Fibroblast of mammary gland (primary cell): ENCODE data around the gene PSMB3.

Experiments
- DNase-seq: peaks from one replicate; pipeline ENCODE4 v3.0.0-alpha.2; 2010; ENCODE audit warnings: low read depth
- H3K4me3 ChIP-seq: 2 replicates; pipeline ENCODE4 v1.5.1; 2011; ENCODE audit warnings: low read depth, mild to moderate bottlenecking, low read length, moderate library complexity; ENCODE audit not compliant: control insufficient read depth
- CTCF ChIP-seq: conservative IDR thresholded peaks from 2 replicates; pipeline ENCODE4 v1.5.1; 2011; ENCODE audit warnings: low read depth, low read length, inconsistent platforms; ENCODE audit not compliant: control insufficient read depth, insufficient read depth

Gene PSMB3

DNA sequence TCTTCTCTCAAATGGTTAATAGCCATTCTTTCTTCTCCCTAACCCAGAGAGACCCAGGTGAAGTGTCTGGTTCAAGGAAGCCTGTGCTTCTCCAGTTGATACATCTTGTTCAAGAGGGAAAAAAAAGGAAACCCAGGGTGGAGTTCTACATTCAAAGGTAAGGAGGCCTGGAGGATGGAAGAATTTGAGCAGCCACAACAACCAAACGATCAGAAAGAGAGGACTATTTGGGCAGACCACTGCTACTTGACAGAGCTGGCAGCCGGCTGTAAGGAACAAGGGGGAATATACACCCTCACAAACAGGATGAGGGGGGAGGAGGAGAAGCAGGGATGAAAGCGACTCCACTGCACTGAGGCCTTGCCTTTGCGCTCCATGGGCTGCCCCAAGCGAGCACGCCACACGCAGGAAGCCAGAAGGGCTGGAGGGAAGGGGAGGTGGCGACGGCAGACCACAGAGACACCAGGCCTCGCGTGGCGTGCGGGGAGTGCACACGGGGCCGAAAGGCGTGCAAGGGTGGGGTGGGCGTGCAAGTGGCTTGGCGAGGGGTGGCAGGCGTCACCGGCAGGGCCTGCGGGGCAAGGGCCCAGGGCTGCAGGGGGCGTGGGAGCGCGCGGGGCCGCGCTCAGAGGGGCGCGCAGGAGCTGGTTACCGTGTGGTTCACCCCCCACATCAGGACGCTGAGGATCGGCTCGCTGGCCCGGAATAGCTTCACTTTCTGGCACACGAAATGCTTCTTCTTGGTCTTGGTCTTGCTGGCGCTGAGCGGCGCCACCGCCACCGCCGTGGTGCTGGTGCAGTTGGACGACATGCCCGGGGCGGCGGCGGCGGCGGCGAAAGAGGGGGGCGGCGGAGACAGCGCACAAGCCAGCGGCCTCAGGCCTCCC, 46.3 kb downstream of the PSMB3 start:
- no peak for TF ChIP-seq CTCF
- peak overlapping the region; percentile 77 for H3K4me3 ChIP-seq
- peak; percentile 37 for DNase-seq

GRCh38 chr17:38799501-38800236, 47.1 kb downstream of the PSMB3 start, which contains the start of gene PIP4K2B:
Gene PIP4K2B, minus strand, starts transcription at chr17:38799556. Its CDS starts 132 bp downstream, at chr17:38799424.
- H3K4me3 ChIP-seq, result peak within 1 kb of the TSS; percentile 77

GRCh38 chr17:38800237-38800760, 47.8 kb downstream of the PSMB3 start:
- H3K4me3 ChIP-seq, result peak overlapping the region; percentile 59
- DNase-seq, result peak; percentile 20
- no peak for TF ChIP-seq CTCF

More at GRCh38 chr17:38799501-38800236, 47.1 kb downstream of the PSMB3 start, which contains the start of gene PIP4K2B:
- peak; percentile 97 for DNase-seq
- TF ChIP-seq CTCF, result no peak

DNA sequence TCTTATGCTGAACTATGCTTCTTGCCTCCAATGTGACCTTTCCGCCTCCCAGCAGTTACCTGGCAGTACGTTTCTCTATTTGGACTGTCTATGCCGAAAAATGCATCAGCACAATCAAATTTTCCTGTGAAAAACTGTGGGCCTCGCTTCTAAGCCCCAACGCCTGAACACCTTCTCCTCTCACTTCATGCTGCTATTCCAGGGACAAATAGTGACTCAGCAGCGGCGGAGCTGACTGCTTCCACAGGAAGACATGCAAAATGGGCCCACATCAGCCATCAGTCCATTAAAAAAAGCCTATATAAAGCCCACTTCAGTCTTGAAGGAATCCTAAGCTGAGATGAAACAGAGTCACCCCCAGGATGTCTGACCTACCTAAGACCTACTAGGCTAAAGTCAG, 57.3 kb downstream of the PSMB3 start:
- H3K4me3 ChIP-seq, result no peak overlapping the region
- TF ChIP-seq CTCF, result no peak

More for the DNA sequence above, 57.3 kb downstream of the PSMB3 start:
- DNase-seq, result no peak
